Activated CD8-positive, alpha-beta T cell treated with anti-CD3 and anti-CD28 coated beads, Interleukin-2, amount 10 ng/mL, durations not matched to agents 7 days and 5 days (primary cell): ENCODE measurements around the gene TAF3. TPM values are rescaled to one million over a fixed set of nuclear protein-coding genes. Genes with fewer than 3 reads are reported as not detected.
"Not testable (repeated sequence)": the region's sequence is repeated elsewhere in the genome, so short reads cannot be mapped to it uniquely, and the experiment has no call there.

Source experiments
- ATAC-seq: fragments of 150-1000 bp; cut with Tn5 transposase; one replicate; pipeline ENCODE4 v1.10.0; 2021; ENCODE audit warnings: moderate library complexity
- CTCF ChIA-PET: fragments of 350-600 bp; sonication (Branson Sonifier 250); formaldehyde crosslinking; loops from one replicate; lab custom pipeline; 2021; ENCODE audit warnings: antibody characterized with exemption; lab: Charles Lee
- POLR2A ChIA-PET: fragments of 350-600 bp; sonication (Branson Sonifier 250); formaldehyde crosslinking; loops from one replicate; lab custom pipeline; 2021; ENCODE audit warnings: antibody characterized with exemption; lab: Charles Lee
- DNase-seq: peaks from one replicate; pipeline ENCODE4 v3.0.0-alpha.2; 2020
- H3K27ac Mint-ChIP-seq: one replicate; pipeline ENCODE4 v1.8.0; 2021; ENCODE audit warnings: mild to moderate bottlenecking, mixed read lengths
- H3K27me3 Mint-ChIP-seq: one replicate; pipeline ENCODE4 v1.8.0; 2021; ENCODE audit warnings: low read depth, mixed read lengths
- H3K36me3 Mint-ChIP-seq: one replicate; pipeline ENCODE4 v1.8.0; 2021; ENCODE audit warnings: low read depth, mixed read lengths
- H3K4me1 Mint-ChIP-seq: one replicate; pipeline ENCODE4 v1.8.0; 2021; ENCODE audit warnings: low read depth, mixed read lengths
- H3K4me3 Mint-ChIP-seq: one replicate; pipeline ENCODE4 v1.8.0; 2021; ENCODE audit warnings: mild to moderate bottlenecking, mixed read lengths
- H3K9me3 Mint-ChIP-seq: one replicate; pipeline ENCODE4 v1.8.0; 2022; ENCODE audit warnings: mixed read lengths; ENCODE audit not compliant: insufficient read depth
- total RNA-seq, 2 experiments: library from RNA; stranded (reverse); gene quantifications; one replicate each; pipeline ENCODE4 v1.2.3, GENCODE V29; 2021

TAF3 gene
- total RNA-seq, 2 experiments from 2014 or later: 13.7 to 14.6 TPM

- ATAC-seq (no peak), DNase-seq (no peak)
- Mint-ChIP-seq H3K27ac (peak overlapping the region; percentile 10), H3K36me3 (peaks cover 34% of the 10 kb centered on the region), H3K4me1 (peaks cover 57% of the 10 kb centered on the region), H3K27me3 (no peaks in the 10 kb centered on the region), H3K9me3 (no peaks in the 10 kb centered on the region), H3K4me3 (no peak overlapping the region)
- CTCF ChIA-PET: interaction anchor here (1.7 kb wide), 1 partner anchor 264 kb away, joined by 5 read pairs; no protein-coding TSS in a partner anchor
- POLR2A ChIA-PET: interaction anchor here (1.0 kb wide), 1 partner anchor 29 kb away, joined by 5 read pairs; the partner anchor contains the start of gene TAF3
Observed at GRCh38 chr10:7789390-7789789, 28.9 kb upstream of the TAF3 start.

GRCh38 chr10:7792541-7792940, 25.8 kb upstream of the TAF3 start:
- Mint-ChIP-seq H3K27me3 (no peaks in the 10 kb centered on the region), H3K4me3 (no peak overlapping the region), H3K36me3 (peaks cover 46% of the 10 kb centered on the region), H3K27ac (no peak overlapping the region), H3K9me3 (no peaks in the 10 kb centered on the region), H3K4me1 (peaks cover 69% of the 10 kb centered on the region)
- POLR2A ChIA-PET: no interaction called here
- DNase-seq: no peak
- CTCF ChIA-PET: interaction anchor here (1.2 to 1.6 kb wide), 3 partner anchors 25 to 267 kb away, joined by 3 to 4 read pairs (median 4); partner anchors contain the start of gene TAF3
- no peak for ATAC-seq

- H3K4me3 Mint-ChIP-seq: no peak overlapping the region
- H3K27me3 Mint-ChIP-seq: no peaks in the 10 kb centered on the region
- no peak overlapping the region for H3K27ac Mint-ChIP-seq
- POLR2A ChIA-PET: no interaction called here
- CTCF ChIA-PET: no interaction called here
- H3K9me3 Mint-ChIP-seq: no peaks in the 10 kb centered on the region
- H3K36me3 Mint-ChIP-seq: peaks cover 59% of the 10 kb centered on the region
- DNase-seq: no peak
- peaks cover 60% of the 10 kb centered on the region for H3K4me1 Mint-ChIP-seq
- no peak for ATAC-seq
Observed at GRCh38 chr10:7794251-7795026, 23.9 kb upstream of the TAF3 start.

- H3K9me3 Mint-ChIP-seq: no peaks in the 10 kb centered on the region
- H3K27me3 Mint-ChIP-seq: no peaks in the 10 kb centered on the region
- peaks cover 62% of the 10 kb centered on the region for H3K36me3 Mint-ChIP-seq
- ATAC-seq (no peak), DNase-seq (no peak)
- CTCF ChIA-PET: no interaction called here
- POLR2A ChIA-PET: interaction anchor here (1.0 kb wide), 1 partner anchor 7 kb away, joined by 3 read pairs; the partner anchor contains the start of genes ATP5F1C and KIN
- H3K4me3 Mint-ChIP-seq: no peak overlapping the region
- no peak overlapping the region for H3K27ac Mint-ChIP-seq
- peaks cover 51% of the 10 kb centered on the region for H3K4me1 Mint-ChIP-seq
Observed at GRCh38 chr10:7795605-7796004, 22.7 kb upstream of the TAF3 start.

GRCh38 chr10:7797582-7797981, 20.7 kb upstream of the TAF3 start:
- ATAC-seq (no peak), DNase-seq (no peak)
- ChIA-PET CTCF (interaction anchor here (0.9 to 1.5 kb wide), 2 partner anchors 35 to 272 kb away, joined by 3 read pairs; no protein-coding TSS in a partner anchor), POLR2A (interaction anchor here (1.5 kb wide), 1 partner anchor 10 kb away, joined by 7 read pairs; the partner anchor contains the start of genes ATP5F1C and KIN)
- no peak overlapping the region for H3K27ac Mint-ChIP-seq
- H3K4me3 Mint-ChIP-seq: no peak overlapping the region
- no peaks in the 10 kb centered on the region for H3K27me3 Mint-ChIP-seq
- H3K36me3 Mint-ChIP-seq: peaks cover 60% of the 10 kb centered on the region
- H3K9me3 Mint-ChIP-seq: no peaks in the 10 kb centered on the region
- peaks cover 33% of the 10 kb centered on the region for H3K4me1 Mint-ChIP-seq

- ChIA-PET POLR2A (no interaction called here), CTCF (no interaction called here)
- Mint-ChIP-seq H3K27me3 (no peaks in the 10 kb centered on the region), H3K4me3 (no peak overlapping the region), H3K27ac (no peak overlapping the region), H3K36me3 (peaks cover 66% of the 10 kb centered on the region), H3K9me3 (no peaks in the 10 kb centered on the region), H3K4me1 (no peaks in the 10 kb centered on the region)
- DNase-seq: no peak
- ATAC-seq: no peak
Observed at GRCh38 chr10:7802606-7803005, 15.7 kb upstream of the TAF3 start.

- Mint-ChIP-seq H3K9me3 (no peaks in the 10 kb centered on the region), H3K27me3 (no peaks in the 10 kb centered on the region), H3K4me3 (no peak overlapping the region), H3K36me3 (peaks cover 56% of the 10 kb centered on the region), H3K27ac (peak overlapping the region; percentile 53), H3K4me1 (no peaks in the 10 kb centered on the region)
- POLR2A ChIA-PET: no interaction called here
- ATAC-seq (no peak), DNase-seq (no peak)
- CTCF ChIA-PET: no interaction called here
Observed at GRCh38 chr10:7804216-7804615, 14.1 kb upstream of the TAF3 start.

GRCh38 chr10:7804741-7805140, 13.6 kb upstream of the TAF3 start:
- Mint-ChIP-seq H3K27me3 (no peaks in the 10 kb centered on the region), H3K4me3 (no peak overlapping the region), H3K4me1 (no peaks in the 10 kb centered on the region), H3K36me3 (peaks cover 51% of the 10 kb centered on the region), H3K9me3 (no peaks in the 10 kb centered on the region), H3K27ac (no peak overlapping the region)
- DNase-seq (no peak), ATAC-seq (no peak)
- POLR2A ChIA-PET: no interaction called here
- CTCF ChIA-PET: no interaction called here

GRCh38 chr10:7808686-7809267, 9.5 kb upstream of the TAF3 start:
- POLR2A ChIA-PET: interaction anchor here (1.0 to 1.2 kb wide), 2 partner anchors 9 to 251 kb away, joined by 3 to 8 read pairs; partner anchors contain the start of gene TAF3
- no peak overlapping the region for H3K4me3 Mint-ChIP-seq
- H3K36me3 Mint-ChIP-seq: peaks cover 23% of the 10 kb centered on the region
- CTCF ChIA-PET: no interaction called here
- H3K27me3 Mint-ChIP-seq: no peaks in the 10 kb centered on the region
- DNase-seq (no peak), ATAC-seq (no peak)
- no peaks in the 10 kb centered on the region for H3K9me3 Mint-ChIP-seq
- no peaks in the 10 kb centered on the region for H3K4me1 Mint-ChIP-seq
- H3K27ac Mint-ChIP-seq: no peak overlapping the region

GRCh38 chr10:7810443-7810842, 7.9 kb upstream of the TAF3 start:
- ChIA-PET CTCF (interaction anchor here (0.7 to 0.9 kb wide), 2 partner anchors 9 to 22 kb away, joined by 3 read pairs; partner anchors contain the start of gene ATP5F1C), POLR2A (no interaction called here)
- no peaks in the 10 kb centered on the region for H3K9me3 Mint-ChIP-seq
- peaks cover 2% of the 10 kb centered on the region for H3K27me3 Mint-ChIP-seq
- DNase-seq (no peak), ATAC-seq (no peak)
- H3K27ac Mint-ChIP-seq: no peak overlapping the region
- H3K36me3 Mint-ChIP-seq: peaks cover 9% of the 10 kb centered on the region
- H3K4me1 Mint-ChIP-seq: no peaks in the 10 kb centered on the region
- H3K4me3 Mint-ChIP-seq: no peak overlapping the region

GRCh38 chr10:7811000-7811399, 7.3 kb upstream of the TAF3 start:
- DNase-seq (no peak), ATAC-seq (no peak)
- H3K9me3 Mint-ChIP-seq: no peaks in the 10 kb centered on the region
- H3K4me3 Mint-ChIP-seq: no peak overlapping the region
- no peak overlapping the region for H3K27ac Mint-ChIP-seq
- ChIA-PET POLR2A (no interaction called here), CTCF (interaction anchor here (0.7 to 0.9 kb wide), 2 partner anchors 9 to 23 kb away, joined by 3 read pairs; partner anchors contain the start of gene ATP5F1C)
- peaks cover 3% of the 10 kb centered on the region for H3K27me3 Mint-ChIP-seq
- H3K36me3 Mint-ChIP-seq: peaks cover 9% of the 10 kb centered on the region
- no peaks in the 10 kb centered on the region for H3K4me1 Mint-ChIP-seq

- H3K9me3 Mint-ChIP-seq, POLR2A ChIA-PET, H3K27me3 Mint-ChIP-seq, H3K4me3 Mint-ChIP-seq, H3K36me3 Mint-ChIP-seq, DNase-seq, H3K27ac Mint-ChIP-seq, H3K4me1 Mint-ChIP-seq, ATAC-seq, CTCF ChIA-PET: not testable (repeated sequence)
Observed at GRCh38 chr10:7811743-7812142, 6.6 kb upstream of the TAF3 start.
